Stimulated activated CD8-positive, alpha-beta memory T cell treated with anti-CD3 and anti-CD28 coated beads, Interleukin-15, amount 100 ng/mL, for 4 hours (primary cell): Measurements from ENCODE around the gene BAIAP2.

Experiments
- DNase-seq, 2 donors: peaks; one replicate each; pipeline ENCODE4 v3.0.0-alpha.2; 2020; ENCODE audit warnings: low read depth in 2 of 2

Gene BAIAP2

GRCh38 chr17:81052199-81052997 lies 17.4 kb downstream of the BAIAP2 start:
- no peak for DNase-seq

- DNase-seq = no peak
These were observed 18.4 kb downstream of the BAIAP2 start for GRCh38 chr17:81053041-81053970.

GRCh38 chr17:81054308-81054707 lies 19.4 kb downstream of the BAIAP2 start:
- no peak for DNase-seq

GRCh38 chr17:81054881-81055370 lies 20.0 kb downstream of the BAIAP2 start:
- DNase-seq = no peak

- no peak for DNase-seq
These were observed 21.4 kb downstream of the BAIAP2 start for GRCh38 chr17:81056312-81056711.

- no peak for DNase-seq
These were observed 22.3 kb downstream of the BAIAP2 start for GRCh38 chr17:81057079-81057730.

GRCh38 chr17:81057777-81058176 lies 22.8 kb downstream of the BAIAP2 start:
- DNase-seq = no peak

- DNase-seq = no peak
These were observed 23.4 kb downstream of the BAIAP2 start for GRCh38 chr17:81058263-81058871.

- no peak for DNase-seq
These were observed 24.1 kb downstream of the BAIAP2 start for GRCh38 chr17:81059026-81059425.

- no peak for DNase-seq
These were observed 25.5 kb downstream of the BAIAP2 start for GRCh38 chr17:81060416-81060815.

GRCh38 chr17:81061027-81061735 lies 26.2 kb downstream of the BAIAP2 start:
- no peak for DNase-seq

GRCh38 chr17:81062014-81062780 lies 27.2 kb downstream of the BAIAP2 start:
- DNase-seq = no peak

- no peak for DNase-seq
These were observed 28.4 kb downstream of the BAIAP2 start for GRCh38 chr17:81063106-81064093.

GRCh38 chr17:81064678-81065475 lies 29.9 kb downstream of the BAIAP2 start:
- no peak for DNase-seq

- DNase-seq = no peak
These were observed 30.5 kb downstream of the BAIAP2 start for GRCh38 chr17:81065500-81065899.

GRCh38 chr17:81066072-81066471 lies 31.1 kb downstream of the BAIAP2 start:
- no peak for DNase-seq

GRCh38 chr17:81066771-81067315 lies 31.9 kb downstream of the BAIAP2 start:
- no peak for DNase-seq

- no peak for DNase-seq
These were observed 32.5 kb downstream of the BAIAP2 start for GRCh38 chr17:81067391-81067811.
